NCI-H1694 treated with DMSO at 0.1 percent for 48 hours (cell line): ENCODE results near the gene VRK2.

Experiments
- DNase-seq: peaks from one replicate; lab custom pipeline; 2025; lab: John Stamatoyannopoulos, UW

Gene VRK2

DNA sequence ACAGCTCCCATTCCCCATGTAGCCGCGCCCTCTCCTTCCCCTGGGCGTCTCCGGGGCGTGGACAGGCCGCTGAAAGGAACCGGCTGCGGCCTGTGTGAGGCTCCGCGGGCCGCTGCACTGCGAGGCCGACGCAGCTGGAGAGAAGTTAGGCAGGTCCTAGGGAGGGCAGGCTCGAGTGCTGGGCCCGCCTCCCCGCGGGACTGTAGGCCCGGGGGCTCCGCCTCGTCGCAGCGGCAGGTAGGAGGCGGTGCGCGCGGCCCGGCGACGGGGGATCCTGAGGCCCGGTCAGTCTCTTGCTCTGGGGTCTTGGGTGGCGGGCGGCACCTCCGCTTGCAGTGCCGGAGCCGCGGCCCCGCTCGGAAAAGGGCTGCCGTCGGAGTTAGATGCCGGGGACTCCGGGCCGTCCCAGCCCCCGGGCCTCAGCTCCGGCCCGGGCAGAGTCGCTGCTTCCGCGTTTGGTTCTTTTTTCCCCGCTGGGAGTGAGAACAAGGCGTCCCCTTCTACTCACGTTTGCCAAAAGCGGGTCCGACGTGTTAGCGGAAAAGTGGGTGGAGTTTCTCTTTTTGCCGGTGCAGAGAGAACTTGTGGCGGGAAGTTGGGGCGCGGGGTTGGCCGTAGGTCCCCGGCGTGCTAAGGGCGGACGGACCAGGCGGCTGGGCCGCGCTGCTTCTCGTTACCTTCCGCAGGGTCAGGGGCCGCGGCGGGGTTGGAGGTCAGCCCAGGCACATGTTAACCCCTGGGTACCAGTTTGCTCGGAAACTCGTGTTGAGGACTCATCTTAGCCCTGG is at the start of gene VRK2:
Gene VRK2 (plus strand): TSS at position 222 of the 788 bp plus-strand sequence. CDS start 2,026 bp downstream, outside the sequence.
- DNase-seq: peak; percentile 82

DNA sequence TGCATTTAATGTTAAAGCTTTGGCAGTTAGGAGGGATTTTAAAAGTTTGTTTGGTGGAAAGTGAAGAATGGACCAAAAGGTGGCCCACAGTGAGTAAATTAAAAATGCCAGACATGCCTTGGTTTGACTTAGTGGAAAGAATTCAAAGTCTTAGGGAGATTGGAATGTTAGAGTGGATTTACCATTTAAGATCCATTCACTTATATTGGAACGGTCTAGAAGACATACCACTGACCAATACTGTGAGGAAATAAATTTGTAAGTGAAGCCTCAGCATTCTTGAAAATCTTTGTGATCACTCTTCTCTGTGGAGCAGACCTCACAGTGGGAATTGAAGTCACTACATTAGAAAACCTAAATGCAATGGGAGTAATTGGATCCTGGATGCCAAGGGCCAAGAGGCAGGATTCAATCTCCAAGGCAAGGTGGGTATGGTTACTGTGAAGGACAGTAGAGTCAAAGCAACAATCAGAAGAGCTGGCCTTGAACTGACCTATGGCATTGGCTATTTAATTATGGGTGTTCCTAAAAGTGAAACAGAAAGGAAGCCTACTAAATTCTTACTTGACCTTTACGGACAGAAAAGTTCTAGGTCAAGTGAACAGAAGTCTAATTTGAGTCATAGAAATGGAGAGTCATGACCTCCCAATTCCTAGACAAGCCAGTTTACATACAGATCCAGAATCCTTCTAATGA is 40.2 kb upstream of the VRK2 start:
- DNase-seq: no peak

DNA sequence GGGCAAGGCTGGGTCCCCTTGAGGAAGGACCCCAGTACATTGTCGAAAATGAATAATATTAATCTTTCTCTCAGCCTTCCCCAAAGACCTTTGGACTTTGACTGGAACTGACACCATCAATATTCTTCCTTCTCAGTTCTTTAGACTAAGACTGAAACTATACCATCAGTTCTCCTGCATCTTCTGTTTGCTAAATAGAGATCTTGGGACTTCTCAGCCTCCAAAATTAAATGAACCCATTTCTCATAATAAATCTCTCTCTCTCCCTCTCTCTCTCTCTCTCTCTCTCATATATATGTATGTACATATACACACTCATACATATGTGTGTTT is 39.7 kb upstream of the VRK2 start:
- DNase-seq: no peak

DNA sequence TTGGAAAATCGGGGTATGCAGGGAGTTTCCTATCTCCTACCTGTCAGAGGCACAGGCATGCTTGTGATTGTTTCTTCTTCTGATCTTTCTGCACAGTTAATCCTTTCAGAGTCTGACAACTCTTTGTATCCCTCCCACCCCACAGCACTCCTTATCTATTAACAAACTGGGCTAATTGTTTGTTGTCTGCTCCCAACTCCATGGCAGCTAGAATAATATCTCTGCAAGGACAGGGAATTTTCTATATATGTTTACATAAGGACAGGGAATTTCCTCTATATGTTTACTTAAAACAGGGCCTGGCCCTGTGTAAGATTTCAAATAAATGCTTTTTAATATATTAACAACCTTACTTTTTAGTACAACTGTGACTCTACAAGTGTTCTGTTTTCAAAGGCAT is 36.0 kb upstream of the VRK2 start:
- no peak for DNase-seq

DNA sequence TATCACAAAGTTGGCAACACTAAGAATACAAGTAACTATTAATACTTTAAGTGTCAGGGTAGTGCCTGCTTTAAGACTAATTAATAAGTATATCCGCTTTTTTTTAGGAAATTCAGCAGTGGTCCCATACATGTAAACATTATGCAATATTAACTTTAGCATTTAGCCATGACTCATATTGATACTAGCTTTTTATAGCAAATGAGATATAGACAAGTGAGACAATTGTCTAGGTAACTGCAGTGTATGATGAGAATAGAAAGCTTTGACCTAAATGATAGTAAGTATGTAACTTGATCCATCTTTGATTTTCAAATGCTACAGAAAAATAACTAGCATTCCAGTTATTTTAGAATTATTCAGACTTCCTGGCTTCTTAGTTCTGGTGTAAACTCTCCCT is 27.4 kb upstream of the VRK2 start:
- DNase-seq: no peak

DNA sequence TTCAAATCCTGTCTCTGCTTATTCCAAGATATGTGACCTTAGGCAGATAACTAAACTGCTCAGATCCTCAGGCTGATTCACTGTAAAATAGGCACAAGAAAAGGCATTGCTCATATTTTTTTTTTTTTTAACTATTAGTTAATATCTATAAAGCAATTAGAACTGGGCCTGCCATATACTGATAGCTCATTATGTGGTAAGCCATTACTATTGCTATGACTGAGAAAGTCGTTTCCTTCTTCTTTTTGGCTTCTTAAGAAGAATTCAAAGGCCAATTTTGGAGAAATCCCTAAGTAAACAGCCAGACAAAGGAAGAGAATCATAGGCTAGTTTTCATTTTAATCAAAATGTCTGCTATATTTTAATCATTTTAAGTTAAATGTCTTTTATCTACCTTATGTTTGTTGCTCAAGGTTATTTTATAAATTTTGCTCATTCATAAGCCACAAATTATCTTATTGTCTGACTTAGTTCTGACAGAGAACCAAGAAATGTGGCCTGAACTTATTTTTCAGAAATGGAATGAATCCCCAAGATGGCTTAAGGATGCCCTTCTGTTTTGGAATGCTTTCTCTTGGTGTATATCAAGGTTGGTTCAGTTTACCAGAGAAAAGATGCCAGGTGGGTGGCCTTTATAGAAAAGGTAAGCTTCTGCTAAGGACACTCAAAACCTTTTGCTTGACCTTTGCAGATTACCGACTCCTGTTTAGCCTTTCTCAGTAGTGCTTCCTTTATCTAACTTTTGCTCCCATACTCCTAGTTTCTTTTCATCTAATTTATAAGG is 21.3 kb upstream of the VRK2 start:
- no peak for DNase-seq

DNA sequence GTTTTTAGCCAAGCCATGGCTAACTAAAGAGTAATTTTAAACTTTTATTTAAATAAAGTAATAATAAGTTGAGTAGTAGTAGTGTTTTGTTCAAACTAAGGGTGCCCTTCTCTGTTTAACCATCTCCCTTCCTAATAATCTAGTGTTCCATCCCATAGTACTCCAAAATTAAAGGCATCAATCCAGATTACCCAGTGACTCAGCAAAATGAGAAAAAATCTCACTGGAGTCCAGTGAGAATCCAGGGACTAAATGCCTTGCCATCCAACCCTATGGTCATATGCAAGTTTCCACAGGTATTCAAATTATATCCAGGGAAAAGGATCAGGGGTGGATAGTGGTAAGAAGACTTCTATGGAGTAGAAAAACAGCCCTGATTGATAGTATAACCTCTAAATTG is 19.6 kb upstream of the VRK2 start:
- DNase-seq: no peak

DNA sequence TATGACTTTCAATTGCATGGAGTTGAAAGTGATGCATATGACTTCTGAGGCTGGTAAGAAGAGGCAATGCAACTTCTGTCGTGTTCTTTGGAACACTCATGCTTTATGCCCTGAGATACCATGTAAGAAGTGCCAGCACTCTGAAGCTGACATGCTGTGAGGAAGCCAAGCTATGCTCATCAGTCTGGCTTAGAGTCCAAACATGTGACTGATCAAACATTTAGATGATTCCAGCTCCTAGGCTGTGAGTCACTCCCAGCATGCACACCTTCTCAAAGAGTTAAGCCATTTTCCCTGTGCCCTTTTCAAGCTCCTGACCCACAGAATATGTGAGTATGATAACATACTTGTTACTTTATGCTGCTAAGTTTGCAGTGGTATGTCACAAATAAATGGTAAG is 15.8 kb upstream of the VRK2 start:
- no peak for DNase-seq

DNA sequence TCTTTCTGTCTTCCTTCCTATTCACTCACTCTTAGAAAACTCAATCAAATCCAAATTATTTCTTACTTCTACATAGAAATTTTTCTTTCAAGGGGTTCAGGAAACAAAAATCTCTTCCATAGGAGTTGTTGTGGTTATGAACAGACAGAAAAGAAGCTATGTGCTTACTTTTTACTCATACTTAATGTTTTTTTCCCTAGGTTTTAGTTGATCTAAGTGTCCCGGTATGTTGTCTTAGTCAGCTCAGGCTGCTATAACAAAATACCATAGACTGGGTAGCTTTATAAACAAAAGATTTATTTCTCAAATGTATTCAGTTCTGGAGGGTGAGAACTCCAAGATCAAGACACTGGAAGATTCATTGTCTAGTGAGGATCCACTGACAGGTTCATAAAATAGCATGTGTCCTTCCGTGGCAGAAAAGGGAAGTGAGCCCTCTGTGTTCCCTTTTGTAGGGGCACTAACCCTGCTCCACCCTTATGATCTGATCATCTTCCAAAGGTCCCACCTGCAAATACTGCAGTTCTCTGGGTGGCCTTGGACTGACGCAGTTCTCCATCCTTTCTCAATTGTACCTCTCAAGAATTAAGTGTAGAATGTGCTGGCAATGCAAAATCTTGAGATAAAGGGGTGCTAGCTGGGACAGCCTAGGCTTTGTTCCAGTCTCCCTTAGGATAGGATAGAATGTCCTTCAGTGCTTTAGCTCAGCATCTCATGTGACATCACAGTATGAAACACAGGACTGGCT is 14.4 kb upstream of the VRK2 start:
- DNase-seq: no peak

DNA sequence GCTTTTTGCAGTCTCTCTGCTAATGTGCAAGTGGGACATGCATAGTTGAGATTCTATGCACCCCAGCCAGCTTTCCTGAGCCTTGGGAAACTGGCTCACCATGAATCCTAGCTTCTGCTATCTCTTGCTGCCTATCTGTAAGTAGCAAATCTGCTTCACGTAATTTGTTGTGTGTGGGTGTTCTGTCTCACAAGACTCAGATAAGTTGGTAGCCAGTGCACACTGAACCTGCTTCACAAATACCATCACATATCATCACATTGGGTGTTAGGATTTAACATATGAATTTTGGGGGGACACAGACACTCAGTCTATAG is 13.9 kb upstream of the VRK2 start:
- no peak for DNase-seq

DNA sequence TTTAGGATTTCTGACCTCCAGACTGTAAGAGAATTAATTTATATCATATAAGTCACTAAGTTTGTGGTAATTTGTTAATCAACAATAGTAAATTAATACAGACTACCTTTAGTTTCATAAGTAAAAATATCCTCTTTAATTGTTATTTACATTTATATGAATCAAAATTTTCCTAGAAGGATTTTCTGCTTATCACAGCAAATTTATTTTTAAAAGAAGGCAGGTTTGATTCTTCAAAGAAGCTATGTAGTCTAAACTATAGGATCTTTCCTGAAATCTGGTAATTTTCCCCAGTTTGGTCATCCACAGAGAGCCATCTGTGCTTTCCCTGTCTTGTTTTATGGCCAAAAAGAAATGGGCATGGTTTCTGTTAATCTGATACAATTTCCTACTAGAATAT is 13.1 kb upstream of the VRK2 start:
- no peak for DNase-seq

DNA sequence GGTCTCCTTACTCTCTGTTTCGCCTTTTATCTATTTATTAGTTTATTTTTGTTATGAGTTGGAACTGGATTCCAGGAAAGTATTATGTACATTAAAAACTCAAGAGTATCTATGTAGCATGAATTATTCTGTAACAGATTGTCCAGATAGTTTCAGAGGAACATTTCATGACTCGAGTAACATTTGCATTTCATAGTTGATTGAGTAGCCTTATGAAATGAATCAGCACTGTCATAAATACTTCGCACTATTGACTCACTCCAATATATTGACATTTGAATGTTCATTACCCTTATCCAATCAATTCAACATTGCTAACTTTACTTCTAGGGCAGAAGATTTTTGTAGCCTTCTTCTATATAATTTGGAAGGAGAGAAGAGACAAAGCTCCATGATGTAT is 11.3 kb upstream of the VRK2 start:
- no peak for DNase-seq

DNA sequence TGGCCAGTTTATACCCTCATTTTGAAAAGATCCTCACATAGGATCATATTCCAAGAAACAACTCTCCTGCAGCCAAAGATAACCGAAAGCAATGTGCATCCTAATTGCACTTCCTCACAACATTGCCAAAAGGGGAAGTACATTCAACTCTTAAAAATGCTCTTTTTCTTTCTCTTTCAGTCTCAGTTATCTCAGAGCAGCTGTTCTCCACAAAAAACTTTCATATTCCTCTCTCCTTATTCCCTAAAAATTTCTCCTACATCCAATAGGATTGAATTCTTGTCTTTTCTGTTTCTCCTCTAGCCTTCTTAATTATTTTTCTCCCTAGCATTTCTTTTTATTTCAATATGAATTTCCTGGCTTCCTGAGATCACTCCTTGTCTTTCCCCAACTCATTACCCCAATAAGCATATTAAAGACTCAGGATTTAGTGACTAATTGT is 7.4 kb upstream of the VRK2 start:
- DNase-seq: no peak

DNA sequence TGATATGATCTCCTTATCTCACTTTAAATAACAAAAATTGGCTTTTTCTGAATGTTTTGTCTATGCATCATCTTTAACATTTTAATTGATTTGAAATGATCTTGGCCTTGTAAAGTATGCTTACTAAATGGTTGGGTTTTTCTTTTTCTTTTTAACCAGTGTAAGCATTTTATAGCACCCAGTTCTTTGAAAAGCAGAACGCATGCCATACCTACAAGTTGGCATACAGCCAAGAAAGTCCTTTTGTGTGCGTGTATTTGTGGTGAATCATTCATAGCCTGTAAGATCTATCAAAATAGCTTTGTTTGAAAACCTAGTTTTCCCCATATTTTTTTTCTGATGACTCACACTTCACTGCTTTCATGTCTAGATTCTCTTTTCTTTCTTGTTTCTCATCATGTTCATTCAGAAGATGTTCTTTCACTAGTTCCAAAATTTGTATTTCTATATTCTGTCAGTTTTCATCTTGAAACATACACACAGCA is 4.1 kb upstream of the VRK2 start:
- DNase-seq: no peak

DNA sequence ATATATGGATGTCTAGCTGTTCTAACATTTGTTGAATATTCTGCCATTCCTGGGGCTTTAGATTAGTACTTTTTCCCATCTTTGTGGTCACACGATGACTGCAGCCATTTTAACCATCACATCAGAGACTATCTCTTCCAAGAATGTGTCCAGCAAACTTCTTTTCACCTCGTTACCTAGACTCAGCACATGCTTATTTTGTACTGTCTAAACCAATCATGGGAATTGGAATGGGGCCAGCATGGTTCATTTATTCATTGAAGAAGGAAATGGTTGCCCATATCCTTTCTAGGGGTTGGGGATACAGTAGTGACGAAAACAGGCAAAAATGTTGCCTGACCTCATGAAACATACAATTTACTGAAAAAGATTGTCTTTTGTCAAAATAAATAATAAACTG is 2.5 kb upstream of the VRK2 start:
- no peak for DNase-seq

DNA sequence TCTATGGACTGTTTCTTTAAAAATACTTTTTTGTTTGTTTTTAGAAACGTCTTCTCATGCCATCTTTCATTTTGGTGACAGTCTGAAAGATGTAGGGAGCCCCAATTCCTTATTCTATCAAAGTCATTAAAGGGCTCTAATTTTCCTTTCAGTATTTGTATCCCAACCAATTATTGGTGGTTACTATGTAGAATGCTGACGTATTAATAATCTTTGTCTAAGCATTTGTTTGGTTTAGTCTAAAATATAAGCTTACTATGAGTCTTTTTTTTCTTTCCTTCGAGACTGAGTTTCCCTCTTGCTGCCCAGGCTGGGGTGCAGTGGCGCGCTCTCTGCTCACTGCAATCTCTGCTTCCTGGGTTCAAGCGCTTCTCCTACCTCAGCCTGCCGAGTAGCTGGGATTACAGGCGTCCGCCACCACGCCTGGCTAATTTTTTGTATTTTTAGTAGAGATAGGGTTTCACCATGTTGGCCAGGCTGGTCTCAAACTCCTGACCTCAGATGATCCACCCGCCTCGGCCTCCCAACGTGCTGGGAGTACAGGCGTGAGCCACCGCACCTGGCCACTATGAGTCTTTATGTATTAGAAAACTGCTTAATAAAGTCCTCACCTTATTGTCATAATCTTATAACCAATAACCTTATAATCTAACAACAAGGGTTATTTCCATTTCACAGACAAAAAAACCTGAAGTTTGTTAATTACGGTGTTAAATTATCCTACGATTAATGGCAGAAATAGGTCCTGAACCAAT is 849 bp upstream of the VRK2 start:
- peak; percentile 28 for DNase-seq

DNA sequence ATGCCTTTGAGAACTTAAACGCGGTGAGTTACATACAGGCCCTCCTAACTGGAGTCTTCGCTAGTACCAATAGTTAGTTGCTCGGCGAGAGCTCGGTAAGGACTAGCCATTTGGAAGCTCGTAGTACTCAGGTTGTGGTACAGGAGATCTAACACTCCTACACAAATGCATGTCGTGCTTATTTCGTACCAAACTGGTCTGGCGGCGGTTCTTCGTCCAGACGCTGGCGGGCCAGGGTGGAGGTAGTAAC is 346 bp upstream of the VRK2 start:
- DNase-seq: no peak

DNA sequence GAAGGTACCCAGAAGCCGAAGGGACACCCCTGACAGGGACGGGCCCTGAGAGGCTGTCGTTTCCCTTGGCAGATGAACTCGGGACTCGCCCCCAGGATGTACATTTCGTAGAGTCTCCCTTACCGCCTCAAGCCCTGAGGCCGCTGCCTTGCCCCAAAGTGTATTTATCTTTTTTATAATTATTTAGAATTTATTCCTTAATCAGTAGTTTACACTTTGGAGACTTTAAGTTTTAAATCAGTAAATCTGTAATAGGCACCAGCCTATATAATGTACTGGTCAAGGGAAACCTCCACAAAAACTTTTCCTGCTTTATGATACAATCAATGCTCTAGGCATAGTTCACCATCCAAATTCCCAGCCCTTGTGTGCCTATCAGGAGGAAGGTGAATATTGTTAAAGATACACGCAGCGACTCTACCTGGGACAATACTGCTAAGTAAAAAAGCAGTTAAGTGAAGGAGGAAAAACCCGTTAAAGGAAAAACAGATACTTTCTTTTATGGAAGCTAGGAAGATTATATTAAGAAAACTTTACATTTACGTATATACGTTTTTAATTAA is 848 bp downstream of the VRK2 start:
- peak; percentile 74 for DNase-seq

DNA sequence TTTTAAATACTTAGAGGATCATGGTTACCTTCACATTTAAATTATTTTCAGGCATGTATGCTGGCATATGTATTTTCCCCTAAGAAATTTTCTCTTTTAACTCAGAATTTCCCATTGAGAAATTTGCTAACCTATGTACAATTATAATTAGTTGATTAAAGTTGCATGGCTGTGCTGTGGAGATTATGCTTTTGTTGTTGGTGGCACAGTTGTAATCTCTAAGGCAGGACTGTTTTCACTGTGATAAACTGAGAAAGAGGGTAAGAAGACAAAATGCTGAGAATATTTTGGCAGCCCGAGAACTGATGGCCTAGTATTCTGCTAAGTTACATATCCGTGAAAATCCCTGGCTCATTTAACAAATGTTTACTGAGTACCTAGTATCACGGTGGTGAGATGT is 1.4 kb downstream of the VRK2 start:
- DNase-seq: peak; percentile 68

DNA sequence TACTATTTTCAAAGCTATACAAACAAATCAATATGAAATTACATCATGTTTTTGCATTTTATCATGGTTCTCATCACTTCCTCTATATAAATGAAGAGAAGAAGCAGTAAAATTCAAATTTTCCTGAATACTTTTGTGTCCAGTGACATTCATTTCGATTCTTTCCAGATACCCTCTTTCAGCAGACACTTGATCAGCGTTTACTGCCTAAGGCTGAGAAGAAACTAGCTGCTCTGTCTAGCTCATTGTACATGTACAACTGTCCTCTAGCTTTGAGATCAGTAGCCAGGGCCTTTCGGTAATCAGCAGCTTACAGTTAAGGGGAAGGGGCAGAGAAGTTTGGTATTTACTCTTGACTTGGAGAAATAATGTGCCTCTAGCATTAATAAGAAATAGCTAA is 4.8 kb downstream of the VRK2 start:
- DNase-seq: no peak

DNA sequence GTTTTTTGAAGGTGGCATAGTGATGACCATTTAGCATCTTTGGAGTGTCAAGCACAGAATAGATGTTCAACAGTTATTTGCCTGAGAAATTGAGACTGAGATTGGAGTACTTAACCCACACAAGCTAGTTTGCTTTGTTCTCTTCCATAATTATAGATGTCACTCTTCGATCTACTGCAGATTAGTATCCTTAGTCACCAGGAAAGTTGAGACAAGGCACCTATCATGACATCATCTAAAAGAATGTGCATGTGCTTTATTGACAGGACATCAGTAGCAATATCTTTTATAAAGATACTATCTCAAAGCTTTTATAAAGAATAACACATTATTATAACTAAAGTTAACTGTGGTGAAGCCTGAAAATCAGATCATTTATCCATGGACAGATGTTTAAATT is 6.4 kb downstream of the VRK2 start:
- peak; percentile 42 for DNase-seq

DNA sequence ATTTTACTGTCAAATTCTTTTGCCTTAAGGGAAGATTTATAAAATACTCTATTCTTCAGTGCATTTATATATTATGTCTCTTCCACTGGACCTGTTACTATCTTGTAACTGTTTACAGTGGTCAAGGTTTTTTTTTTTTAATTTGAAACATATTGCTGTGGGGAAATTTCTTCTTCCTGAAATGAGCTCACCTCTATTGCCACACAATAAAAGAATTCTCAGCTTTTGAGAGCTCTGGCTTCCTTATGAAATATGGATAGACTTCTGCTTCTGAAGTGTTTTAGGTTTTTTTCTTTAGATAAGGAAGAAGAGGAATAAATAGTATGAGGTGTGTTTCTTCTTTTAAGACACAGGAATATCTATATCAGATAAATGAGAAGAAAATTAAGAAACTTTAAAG is 7.7 kb downstream of the VRK2 start:
- no peak for DNase-seq
